H9 (cell line): Measurements from ENCODE around the gene ADAMTS17. TPM values are rescaled to one million over a fixed set of nuclear protein-coding genes. Genes with fewer than 3 reads are reported as not detected.

Experiments used
- DNase-seq: peaks from one replicate; pipeline ENCODE4 v3.0.0-alpha.2; 2017
- H2AFZ ChIP-seq: one replicate; pipeline ENCODE4 v1.6.1; 2013; ENCODE audit warnings: mild to moderate bottlenecking, low read length, control low read depth, moderate library complexity
- H2AK5ac ChIP-seq: 2 replicates; pipeline ENCODE4 v1.6.1; 2013; ENCODE audit warnings: low read length, control low read depth, mixed read lengths; ENCODE audit not compliant: insufficient read length
- H2BK120ac ChIP-seq: one replicate; pipeline ENCODE4 v1.6.1; 2013; ENCODE audit warnings: low read depth, mild to moderate bottlenecking, low read length, control low read depth, inconsistent platforms; ENCODE audit not compliant: poor library complexity, severe bottlenecking
- H2BK12ac ChIP-seq: 2 replicates; pipeline ENCODE4 v1.6.1; 2013; ENCODE audit warnings: low read length, control low read depth, mixed read lengths, low read depth; ENCODE audit not compliant: insufficient read length
- H2BK15ac ChIP-seq: 2 replicates; pipeline ENCODE4 v1.6.1; 2013; ENCODE audit warnings: low read depth, low read length, control low read depth
- H2BK20ac ChIP-seq: one replicate; pipeline ENCODE4 v1.6.1; 2013; ENCODE audit warnings: low read depth, mild to moderate bottlenecking, low read length, control low read depth, inconsistent platforms; ENCODE audit not compliant: poor library complexity, severe bottlenecking
- H2BK5ac ChIP-seq: 2 replicates; pipeline ENCODE4 v1.6.1; 2013; ENCODE audit warnings: low read length, control low read depth, mixed read lengths; ENCODE audit not compliant: insufficient read length
- H3K14ac ChIP-seq: 2 replicates; pipeline ENCODE4 v1.6.1; 2013; ENCODE audit warnings: low read length, control low read depth; ENCODE audit not compliant: insufficient read depth
- H3K18ac ChIP-seq: 2 replicates; pipeline ENCODE4 v1.6.1; 2013; ENCODE audit warnings: low read depth, mild to moderate bottlenecking, mixed read lengths, low read length, control low read depth; ENCODE audit not compliant: insufficient read length
- H3K23ac ChIP-seq: 2 replicates; pipeline ENCODE4 v1.6.1; 2013; ENCODE audit warnings: low read length, control low read depth, mixed read lengths, low read depth; ENCODE audit not compliant: insufficient read length
- H3K23me2 ChIP-seq: 2 replicates; pipeline ENCODE4 v1.6.1; 2013; ENCODE audit warnings: low read depth, mild to moderate bottlenecking, mixed read lengths, low read length, control low read depth; ENCODE audit not compliant: insufficient read length, poor library complexity, severe bottlenecking
- H3K27ac ChIP-seq: 2 replicates; pipeline ENCODE4 v1.5.1; 2013; ENCODE audit warnings: low read length, control low read depth, mixed read lengths, low read depth; ENCODE audit not compliant: insufficient read length
- H3K27me3 ChIP-seq: 2 replicates; pipeline ENCODE4 v1.6.1; 2013; ENCODE audit warnings: low read length, control low read depth, inconsistent platforms; ENCODE audit not compliant: insufficient read depth
- H3K4ac ChIP-seq: 2 replicates; pipeline ENCODE4 v1.6.1; 2013; ENCODE audit warnings: low read depth, mild to moderate bottlenecking, control low read depth, inconsistent platforms, low read length, moderate library complexity
- H3K4me1 ChIP-seq: 2 replicates; pipeline ENCODE4 v1.6.1; 2013; ENCODE audit warnings: low read length, control low read depth, inconsistent platforms; ENCODE audit not compliant: insufficient read depth
- H3K4me2 ChIP-seq: 2 replicates; pipeline ENCODE4 v1.6.1; 2013; ENCODE audit warnings: low read length, control low read depth, mixed read lengths; ENCODE audit not compliant: insufficient read length, insufficient read depth
- H3K56ac ChIP-seq: 2 replicates; pipeline ENCODE4 v1.6.1; 2013; ENCODE audit warnings: low read depth, mild to moderate bottlenecking, mixed read lengths, low read length, control low read depth; ENCODE audit not compliant: insufficient read length
- H3K79me1 ChIP-seq: 2 replicates; pipeline ENCODE4 v1.6.1; 2013; ENCODE audit warnings: low read depth, mild to moderate bottlenecking, moderate library complexity, low read length, control low read depth, inconsistent platforms; ENCODE audit not compliant: insufficient read depth, poor library complexity, severe bottlenecking
- H3K79me2 ChIP-seq: 2 replicates; pipeline ENCODE4 v1.6.1; 2013; ENCODE audit warnings: low read length, control low read depth, inconsistent platforms; ENCODE audit not compliant: insufficient read depth
- H3K9ac ChIP-seq: 2 replicates; pipeline ENCODE4 v1.6.1; 2013; ENCODE audit warnings: low read length, control low read depth, mixed read lengths; ENCODE audit not compliant: insufficient read length; ENCODE audit errors: extremely low read depth
- H3K9me3 ChIP-seq: one replicate; pipeline ENCODE4 v1.6.1; 2013; ENCODE audit warnings: low read depth, low read length, inconsistent platforms; ENCODE audit not compliant: control insufficient read depth
- H3T11ph ChIP-seq: one replicate; pipeline ENCODE4 v1.6.1; 2013; ENCODE audit warnings: mild to moderate bottlenecking, low read length, control low read depth, inconsistent platforms
- H4K20me1 ChIP-seq: one replicate; pipeline ENCODE4 v1.6.1; 2013; ENCODE audit not compliant: control insufficient read depth, insufficient read length, insufficient read depth
- H4K5ac ChIP-seq: 2 replicates; pipeline ENCODE4 v1.6.1; 2013; ENCODE audit warnings: low read depth, mild to moderate bottlenecking, mixed read lengths, low read length, control low read depth; ENCODE audit not compliant: insufficient read length
- H4K8ac ChIP-seq: replicated peaks from 2 replicates; pipeline ENCODE4 v1.6.1; 2013; ENCODE audit warnings: low read length, control low read depth, mixed read lengths, low read depth; ENCODE audit not compliant: insufficient read length
- H4K91ac ChIP-seq: 2 replicates; pipeline ENCODE4 v1.6.1; 2013; ENCODE audit warnings: low read depth, mild to moderate bottlenecking, moderate library complexity, mixed read lengths, low read length, control low read depth; ENCODE audit not compliant: insufficient read length
- H3K27ac Mint-ChIP-seq, 3 experiments: 2 replicates in 2 of 3; 3 replicates in 1 of 3; pipeline ENCODE4 v1.8.0; 2020 to 2021; ENCODE audit warnings: mixed read lengths in 3 of 3, mild to moderate bottlenecking in 1 of 3, moderate library complexity in 1 of 3
- H3K27me3 Mint-ChIP-seq: 2 replicates; pipeline ENCODE4 v1.8.0; 2021; ENCODE audit warnings: low read depth, mild to moderate bottlenecking, moderate library complexity, mixed read lengths
- H3K36me3 Mint-ChIP-seq, 3 experiments: 2 replicates in 2 of 3; 3 replicates in 1 of 3; pipeline ENCODE4 v1.8.0; 2020 to 2021; ENCODE audit warnings: low read depth in 3 of 3, mixed read lengths in 3 of 3; ENCODE audit not compliant: insufficient read depth in 1 of 3
- H3K4me1 Mint-ChIP-seq, 2 experiments: 2 replicates each; pipeline ENCODE4 v1.8.0; 2020; ENCODE audit warnings: mixed read lengths in 2 of 2
- H3K4me3 Mint-ChIP-seq, 2 experiments: 2 replicates in 1 of 2; 3 replicates in 1 of 2; pipeline ENCODE4 v1.8.0; 2020 to 2021; ENCODE audit warnings: mild to moderate bottlenecking in 2 of 2, mixed read lengths in 2 of 2, moderate library complexity in 1 of 2
- H3K9me3 Mint-ChIP-seq, 2 experiments: 2 replicates in 1 of 2; 3 replicates in 1 of 2; pipeline ENCODE4 v1.8.0; 2020; ENCODE audit warnings: mild to moderate bottlenecking in 2 of 2, mixed read lengths in 2 of 2, moderate library complexity in 1 of 2
- CTCF ChIP-seq: fragments of 200-600 bp; sonication (generic); conservative IDR thresholded peaks from 3 replicates; pipeline ENCODE4 v1.8.0; 2021; ENCODE audit warnings: antibody characterized with exemption, mild to moderate bottlenecking
- WGBS: extraction: QIAGEN DNeasy Blood & Tissue Kit; methylation state at CpG from one replicate; pipeline ENCODE4 v1.1.7; 2013; ENCODE audit warnings: missing lambda C conversion rate, low lambda C conversion rate, mixed read lengths; ENCODE audit not compliant: insufficient read length; ENCODE audit errors: extremely low coverage; 5-methylcytosine and 5-hydroxymethylcytosine counted together
- total RNA-seq: library from RNA; stranded (reverse); gene quantifications from 2 replicates; pipeline ENCODE4 v1.2.1, GENCODE V29; 2021

ADAMTS17 gene
- total RNA-seq, 1 experiment from 2014 or later = 2.9 TPM

DNA sequence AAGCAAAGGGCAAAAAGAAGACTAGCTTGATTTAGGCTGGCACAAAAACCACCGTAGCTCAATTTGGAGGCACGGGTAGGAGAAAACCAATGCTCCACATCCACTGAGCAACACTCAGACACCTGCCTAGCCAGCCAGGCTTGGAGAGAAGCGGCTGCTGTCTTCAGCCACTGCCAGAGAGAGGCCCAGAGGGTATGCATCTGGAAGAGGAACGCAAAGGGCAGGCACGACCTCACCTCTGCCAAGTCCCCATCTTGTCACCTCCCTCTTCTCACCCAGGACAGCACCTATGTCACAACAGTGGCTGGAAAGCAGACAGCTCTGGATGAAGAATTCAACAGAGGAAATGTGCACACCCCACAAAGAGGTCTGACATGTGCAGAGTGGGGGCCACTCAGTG lies 93.5 kb downstream of the ADAMTS17 start:
- Histone ChIP-seq H2BK120ac (no peak overlapping the region), H3K23ac (no peak overlapping the region), H3K27me3 (no peaks in the 10 kb centered on the region), H2BK15ac (no peak overlapping the region), H2BK20ac (no peak overlapping the region), H3K18ac (no peak overlapping the region), H3K27ac (no peak overlapping the region), H4K20me1 (no peaks in the 10 kb centered on the region), H3T11ph (no peak overlapping the region), H2BK12ac (no peak overlapping the region), H3K4ac (no peak overlapping the region), H3K9ac (no peak overlapping the region), H2BK5ac (no peak overlapping the region), H3K56ac (no peak overlapping the region), H2AK5ac (no peak overlapping the region), H4K8ac (no peak overlapping the region), H3K4me1 (no peaks in the 10 kb centered on the region), H3K9me3 (no peaks in the 10 kb centered on the region), H4K5ac (no peak overlapping the region), H3K4me2 (no peak overlapping the region), H3K79me2 (no peaks in the 10 kb centered on the region), H3K14ac (no peak overlapping the region; the same call in 1 of the 2 replicates), H4K91ac (no peak overlapping the region), H3K23me2 (no peaks in the 10 kb centered on the region), H3K79me1 (no peaks in the 10 kb centered on the region), H2AFZ (no peak overlapping the region)
- H3K4me1 Mint-ChIP-seq = peaks cover 15 to 20% of the 10 kb centered on the region in 2 experiments
- WGBS = no CpG with 5 or more reads among the region's 5 CpGs
- H3K27ac Mint-ChIP-seq = no peak overlapping the region
- no peaks in the 10 kb centered on the region; the same call in none of the 2 replicates for H3K27me3 Mint-ChIP-seq
- TF ChIP-seq CTCF = no peak
- H3K9me3 Mint-ChIP-seq = peaks cover 0 to 2% of the 10 kb centered on the region in 2 experiments; a peak in 1 of 5 replicates
- H3K4me3 Mint-ChIP-seq = no peak overlapping the region
- H3K36me3 Mint-ChIP-seq = peaks cover 0 to 2% (median 0%) of the 10 kb centered on the region in 3 experiments; a peak in 2 of 7 replicates
- DNase-seq = no peak
